ENCODE data around the gene MEGF11. TPM values are rescaled to one million over a fixed set of nuclear protein-coding genes. Genes with fewer than 3 reads are reported as not detected.

The MEGF11 gene
- total RNA-seq, 2 donors from 2014 or later = not detected

DNA sequence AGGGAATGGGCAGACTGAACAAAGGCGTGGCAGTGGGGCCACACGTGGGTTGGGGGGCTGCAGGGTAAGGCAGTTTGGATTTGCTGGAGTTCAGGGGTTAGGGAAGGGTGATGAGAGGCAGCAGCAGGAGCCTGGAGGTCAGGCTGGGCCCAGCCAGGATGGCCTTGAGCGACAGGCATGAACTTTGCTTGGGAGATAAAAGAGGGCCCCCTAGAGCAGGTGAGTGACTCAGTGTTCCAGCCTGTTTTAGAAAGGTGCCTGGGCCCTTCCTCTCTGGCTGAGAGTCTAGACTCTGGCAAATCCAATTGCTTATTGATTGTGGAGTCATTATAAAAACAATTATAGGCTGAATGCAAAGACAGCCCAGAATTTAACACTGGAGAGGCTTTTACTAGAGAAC is 309.1 kb downstream of the MEGF11 start:
- TF ChIP-seq CTCF (IDR thresholded peaks at IDR 0.05) = no peak
- Histone ChIP-seq H3K27ac (no peak overlapping the region), H3K27me3 (no peaks in the 10 kb centered on the region), H3K9me3 (no peaks in the 10 kb centered on the region), H3K4me3 (no peak overlapping the region), H3K36me3 (no peaks in the 10 kb centered on the region), H3K4me1 (no peaks in the 10 kb centered on the region)
- no peak for DNase-seq (ENCODE audit: low spot score)

DNA sequence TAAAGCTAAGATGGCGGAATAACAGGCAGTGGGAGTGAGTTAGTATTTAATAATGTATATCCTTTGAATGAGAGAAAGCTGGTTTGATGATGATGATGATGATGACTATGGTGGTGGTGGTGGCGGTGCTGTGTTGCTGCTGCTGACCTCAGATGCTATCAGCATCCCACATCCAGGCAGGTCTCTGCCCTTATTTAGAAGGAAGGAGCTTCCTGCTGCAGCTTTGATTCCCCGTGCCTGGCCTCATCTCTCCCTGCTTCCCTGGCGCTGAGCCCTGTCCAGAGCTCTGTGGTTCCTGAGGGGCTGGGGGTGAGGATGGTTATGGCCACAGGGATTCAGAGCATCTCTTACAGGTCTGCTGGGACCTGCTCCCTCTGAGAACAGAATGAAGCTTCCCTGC is 311.1 kb downstream of the MEGF11 start:
- TF ChIP-seq CTCF (IDR thresholded peaks at IDR 0.05) = no peak
- Histone ChIP-seq H3K36me3 (no peaks in the 10 kb centered on the region), H3K9me3 (no peaks in the 10 kb centered on the region), H3K27me3 (no peaks in the 10 kb centered on the region), H3K4me3 (no peak overlapping the region), H3K27ac (no peak overlapping the region), H3K4me1 (no peaks in the 10 kb centered on the region)
- no peak for DNase-seq (ENCODE audit: low spot score)

DNA sequence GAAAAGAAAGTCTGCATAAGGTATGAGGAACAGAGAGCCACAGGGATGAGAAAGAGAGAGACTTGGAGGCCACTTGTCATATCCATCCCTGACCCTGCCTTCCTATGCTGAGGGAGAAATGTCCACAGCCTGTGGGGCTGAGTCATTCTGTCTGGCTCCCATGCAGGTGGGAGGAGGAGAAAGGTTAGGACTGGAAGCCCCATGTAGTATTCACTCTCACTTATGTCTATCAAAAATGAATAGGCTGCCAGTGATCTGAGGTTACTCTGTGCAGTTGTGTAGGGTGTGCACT is 313.0 kb downstream of the MEGF11 start:
- H3K9me3 ChIP-seq = no peaks in the 10 kb centered on the region
- DNase-seq (ENCODE audit: low spot score) = no peak
- TF ChIP-seq CTCF (IDR thresholded peaks at IDR 0.05) = no peak
- H3K4me1 ChIP-seq = peaks cover 0 to 5% of the 10 kb centered on the region in 2 donors
- H3K4me3 ChIP-seq = no peak overlapping the region
- peak overlapping the region; percentile 5 to 7 for H3K27ac ChIP-seq
- H3K36me3 ChIP-seq = no peaks in the 10 kb centered on the region
- no peaks in the 10 kb centered on the region for H3K27me3 ChIP-seq

DNA sequence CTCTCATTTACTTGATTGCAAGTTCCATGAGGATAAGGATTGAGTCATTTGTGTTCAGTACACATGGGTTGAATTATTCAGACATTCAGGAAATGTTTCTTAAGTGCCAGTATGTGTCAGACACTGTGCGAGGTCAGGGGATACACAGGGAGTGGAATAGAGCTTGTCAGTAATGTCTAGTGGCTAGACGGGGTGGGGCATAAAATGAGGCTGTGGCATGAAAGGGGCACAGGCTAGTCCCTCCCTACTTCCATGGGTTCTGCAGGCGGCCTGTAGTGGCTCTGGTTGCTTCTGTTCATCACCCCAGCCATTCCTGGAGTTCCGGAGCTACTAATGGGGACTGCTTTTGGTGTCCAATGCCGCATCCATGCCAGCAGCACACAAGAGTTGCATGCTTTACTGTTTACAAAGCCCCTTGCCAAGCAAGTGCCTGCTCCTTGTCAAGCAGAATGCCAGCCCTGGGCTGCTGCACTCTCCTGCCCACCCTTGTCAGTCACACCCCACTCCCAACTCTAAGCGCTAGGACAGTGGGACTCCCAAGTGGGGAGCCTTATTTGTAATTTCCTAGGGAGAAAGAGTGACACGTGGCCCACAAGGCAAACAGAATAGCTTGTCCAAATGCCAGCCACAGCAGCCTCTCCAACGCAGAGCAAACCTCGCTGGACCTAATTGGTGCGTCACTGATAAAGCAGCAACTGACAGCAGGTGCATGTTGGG is 313.5 kb downstream of the MEGF11 start:
- Histone ChIP-seq H3K27me3 (no peaks in the 10 kb centered on the region), H3K9me3 (no peaks in the 10 kb centered on the region), H3K27ac (peak overlapping the region; percentile 5 to 7), H3K36me3 (no peaks in the 10 kb centered on the region), H3K4me3 (no peak overlapping the region), H3K4me1 (peaks cover 0 to 5% of the 10 kb centered on the region in 2 donors)
- DNase-seq (ENCODE audit: low spot score) = no peak
- no peak for TF ChIP-seq CTCF (IDR thresholded peaks at IDR 0.05)

GRCh38 chr15:65938604-65939003 is 314.9 kb downstream of the MEGF11 start:
- Histone ChIP-seq H3K4me3 (no peak overlapping the region), H3K36me3 (no peaks in the 10 kb centered on the region), H3K9me3 (no peaks in the 10 kb centered on the region), H3K4me1 (peaks cover 0 to 5% of the 10 kb centered on the region in 2 donors), H3K27me3 (no peaks in the 10 kb centered on the region), H3K27ac (no peak overlapping the region)
- TF ChIP-seq CTCF (IDR thresholded peaks at IDR 0.05) = no peak
- DNase-seq (ENCODE audit: low spot score) = no peak

- H3K27me3 ChIP-seq = no peaks in the 10 kb centered on the region
- no peak overlapping the region for H3K4me3 ChIP-seq
- TF ChIP-seq CTCF (IDR thresholded peaks at IDR 0.05) = no peak
- peaks cover 0 to 5% of the 10 kb centered on the region in 2 donors for H3K4me1 ChIP-seq
- no peak for DNase-seq (ENCODE audit: low spot score)
- no peaks in the 10 kb centered on the region for H3K9me3 ChIP-seq
- H3K27ac ChIP-seq = no peak overlapping the region
- no peaks in the 10 kb centered on the region for H3K36me3 ChIP-seq
Measured at GRCh38 chr15:65937476-65937875, 316.1 kb downstream of the MEGF11 start.

Data from right atrium auricular region (tissue), 2 donors.